ENCODE measurements around the gene ZFYVE27. TPM values are rescaled to one million over a fixed set of nuclear protein-coding genes. Genes with fewer than 3 reads are reported as not detected.

ZFYVE27 gene
- total RNA-seq, 1 donor from 2014 or later: 27.0 TPM

- peaks cover 9% of the 10 kb centered on the region for H3K4me1 Mint-ChIP-seq (ENCODE audit: unreplicated experiment)
- DNase-seq (ENCODE audit: extremely low spot score, unreplicated experiment): no peak
These were observed 4.9 kb upstream of the ZFYVE27 start for GRCh38 chr10:97732052-97732359.

GRCh38 chr10:97733256-97733655 lies 3.7 kb upstream of the ZFYVE27 start:
- no peak for DNase-seq (ENCODE audit: extremely low spot score, unreplicated experiment)
- H3K9me3 Mint-ChIP-seq (ENCODE audit: unreplicated experiment): no peaks in the 10 kb centered on the region
- H3K4me3 Mint-ChIP-seq (ENCODE audit: unreplicated experiment): no peak overlapping the region
- H3K27me3 Mint-ChIP-seq (ENCODE audit: unreplicated experiment): no peaks in the 10 kb centered on the region
- H3K36me3 Mint-ChIP-seq (ENCODE audit: unreplicated experiment): peaks cover 2% of the 10 kb centered on the region
- no peak overlapping the region for H3K27ac Mint-ChIP-seq (ENCODE audit: unreplicated experiment)
- H3K4me1 Mint-ChIP-seq (ENCODE audit: unreplicated experiment): peaks cover 18% of the 10 kb centered on the region
- no peak for TF ChIP-seq CTCF (IDR thresholded peaks at IDR 0.05)

More at GRCh38 chr10:97732052-97732359, 4.9 kb upstream of the ZFYVE27 start:
- no peak for TF ChIP-seq CTCF (IDR thresholded peaks at IDR 0.05)
- Mint-ChIP-seq H3K4me3 (ENCODE audit: unreplicated experiment) (no peak overlapping the region), H3K27ac (ENCODE audit: unreplicated experiment) (no peak overlapping the region), H3K36me3 (ENCODE audit: unreplicated experiment) (peaks cover 2% of the 10 kb centered on the region), H3K9me3 (ENCODE audit: unreplicated experiment) (no peaks in the 10 kb centered on the region), H3K27me3 (ENCODE audit: unreplicated experiment) (no peaks in the 10 kb centered on the region)

- no peak overlapping the region for H3K4me3 Mint-ChIP-seq (ENCODE audit: unreplicated experiment)
- no peak overlapping the region for H3K27ac Mint-ChIP-seq (ENCODE audit: unreplicated experiment)
- TF ChIP-seq CTCF (IDR thresholded peaks at IDR 0.05): no peak
- H3K9me3 Mint-ChIP-seq (ENCODE audit: unreplicated experiment): no peaks in the 10 kb centered on the region
- H3K27me3 Mint-ChIP-seq (ENCODE audit: unreplicated experiment): no peaks in the 10 kb centered on the region
- H3K36me3 Mint-ChIP-seq (ENCODE audit: unreplicated experiment): peaks cover 2% of the 10 kb centered on the region
- peaks cover 22% of the 10 kb centered on the region for H3K4me1 Mint-ChIP-seq (ENCODE audit: unreplicated experiment)
- DNase-seq (ENCODE audit: extremely low spot score, unreplicated experiment): no peak
These were observed 2.9 kb upstream of the ZFYVE27 start for GRCh38 chr10:97734021-97734420.

GRCh38 chr10:97736403-97736901 lies 476 bp upstream of the ZFYVE27 start:
- Mint-ChIP-seq H3K4me3 (ENCODE audit: unreplicated experiment) (peak overlapping the region; percentile 96), H3K27ac (ENCODE audit: unreplicated experiment) (peak overlapping the region; percentile 97), H3K27me3 (ENCODE audit: unreplicated experiment) (no peaks in the 10 kb centered on the region), H3K9me3 (ENCODE audit: unreplicated experiment) (no peaks in the 10 kb centered on the region), H3K4me1 (ENCODE audit: unreplicated experiment) (peaks cover 32% of the 10 kb centered on the region), H3K36me3 (ENCODE audit: unreplicated experiment) (peaks cover 16% of the 10 kb centered on the region)
- DNase-seq (ENCODE audit: extremely low spot score, unreplicated experiment): no peak
- no peak for TF ChIP-seq CTCF (IDR thresholded peaks at IDR 0.05)

GRCh38 chr10:97737770-97738265 lies 890 bp downstream of the ZFYVE27 start:
- no peak for DNase-seq (ENCODE audit: extremely low spot score, unreplicated experiment)
- Mint-ChIP-seq H3K4me1 (ENCODE audit: unreplicated experiment) (peaks cover 29% of the 10 kb centered on the region), H3K27ac (ENCODE audit: unreplicated experiment) (peak overlapping the region; percentile 97), H3K4me3 (ENCODE audit: unreplicated experiment) (peak overlapping the region; percentile 96), H3K27me3 (ENCODE audit: unreplicated experiment) (no peaks in the 10 kb centered on the region), H3K36me3 (ENCODE audit: unreplicated experiment) (peaks cover 16% of the 10 kb centered on the region), H3K9me3 (ENCODE audit: unreplicated experiment) (no peaks in the 10 kb centered on the region)
- no peak for TF ChIP-seq CTCF (IDR thresholded peaks at IDR 0.05)

All from osteocyte (in vitro differentiated cells).